HepG2 (cell line): Measurements from ENCODE around the gene CATSPERE. TPM values are rescaled to one million over a fixed set of nuclear protein-coding genes. Genes with fewer than 3 reads are reported as not detected.

Source experiments
- FOXO1 ChIP-seq: sonication (generic); formaldehyde crosslinking; IDR thresholded peaks from 2 replicates; pipeline ENCODE4 v1.4.0; 2020; ENCODE audit warnings: missing genetic modification reagents
- HNRNPK ChIP-seq: fragments of 200-400 bp; formaldehyde crosslinking; IDR thresholded peaks from 2 replicates; pipeline ENCODE4 v1.6.1; 2018; ENCODE audit warnings: low read length, low read depth, moderate library complexity, mild to moderate bottlenecking; ENCODE audit not compliant: poor library complexity, severe bottlenecking
- KAT2B ChIP-seq: fragments of 150-350 bp; IDR thresholded peaks from 2 replicates; pipeline ENCODE4 v1.6.1; 2014; ENCODE audit warnings: low read depth, low read length, borderline replicate concordance
- KDM4B ChIP-seq: sonication (generic); formaldehyde crosslinking; IDR thresholded peaks from 2 replicates; pipeline ENCODE4 v1.4.0; 2020; ENCODE audit warnings: missing genetic modification reagents
- KMT2A ChIP-seq: sonication (generic); formaldehyde crosslinking; IDR thresholded peaks from 2 replicates; pipeline ENCODE4 v1.4.0; 2020; ENCODE audit warnings: missing genetic modification reagents
- RBM22 ChIP-seq: fragments of 200-400 bp; formaldehyde crosslinking; optimal IDR thresholded peaks from 2 replicates; pipeline ENCODE3; 2017; ENCODE audit warnings: mild to moderate bottlenecking, low read length, moderate library complexity
- SIN3B ChIP-seq: fragments of 150-350 bp; IDR thresholded peaks from 2 replicates; pipeline ENCODE4 v1.6.1; 2014; ENCODE audit warnings: low read length
- YEATS2 ChIP-seq: sonication (generic); formaldehyde crosslinking; IDR thresholded peaks from 2 replicates; pipeline ENCODE4 v1.4.0; 2020; ENCODE audit warnings: missing genetic modification reagents, borderline replicate concordance
- ZBTB7B ChIP-seq: sonication (generic); formaldehyde crosslinking; IDR thresholded peaks from 2 replicates; pipeline ENCODE4 v1.4.0; 2020; ENCODE audit warnings: missing genetic modification reagents
- ZNF329 ChIP-seq: sonication (generic); formaldehyde crosslinking; IDR thresholded peaks from 2 replicates; pipeline ENCODE4 v1.9.0; 2021; ENCODE audit warnings: low read depth, mild to moderate bottlenecking, missing genetic modification reagents
- ZNF572 ChIP-seq: sonication (generic); formaldehyde crosslinking; IDR thresholded peaks from 2 replicates; pipeline ENCODE4 v1.5.1; 2020; ENCODE audit warnings: mild to moderate bottlenecking, missing genetic modification reagents
- ZNF7 ChIP-seq: IDR thresholded peaks from 2 replicates; pipeline ENCODE4 v1.6.1; 2016; ENCODE audit warnings: missing biosample characterization, missing genetic modification reagents
- ZNF761 ChIP-seq: sonication (generic); formaldehyde crosslinking; conservative IDR thresholded peaks from 2 replicates; pipeline ENCODE4 v1.4.0; 2020; ENCODE audit warnings: mild to moderate bottlenecking, missing genetic modification reagents
- ZNF788 ChIP-seq: sonication (generic); formaldehyde crosslinking; IDR thresholded peaks from 2 replicates; pipeline ENCODE4 v1.5.0; 2020; ENCODE audit warnings: mild to moderate bottlenecking, missing genetic modification reagents, borderline replicate concordance
- ZSCAN31 ChIP-seq: sonication (generic); formaldehyde crosslinking; IDR thresholded peaks from 2 replicates; pipeline ENCODE4 v1.5.0; 2020; ENCODE audit warnings: low read depth, mild to moderate bottlenecking, missing genetic modification reagents
- polyA plus RNA-seq, 8 experiments: library from polyadenylated mRNA; depleted of rRNA in 3 of 8; stranded (reverse) in 7 of 8; unstranded in 1 of 8; fragments of >200 nt; fragmentation: Illumina TruSeq in 4 of 8; extraction: Trizol in 4 of 8; gene quantifications; 2 replicates each; pipeline versions ENCODE4 v1.2.1 to v1.2.3, GENCODE V29; 2011 to 2016; ENCODE audit warnings: low read depth in 4 of 8, missing spikeins in 1 of 8, mixed read lengths in 1 of 8; ENCODE audit not compliant: insufficient read depth in 1 of 8
- total RNA-seq, 5 experiments: library from RNA; depleted of rRNA; stranded (reverse); fragments of >200 nt; fragmentation: Illumina TruSeq; extraction: Trizol; gene quantifications; 2 replicates each; pipeline ENCODE4 v1.2.3, GENCODE V29; 2016; ENCODE audit warnings: low read depth in 1 of 5
- TF ChIP-seq, protein P1 (sequence below): IDR thresholded peaks from 2 replicates; pipeline ENCODE4 v1.6.1; 2016; ENCODE audit warnings: missing biosample characterization, missing genetic modification reagents, low read depth
- TF ChIP-seq, protein P2 (sequence below): sonication (generic); formaldehyde crosslinking; IDR thresholded peaks from 2 replicates; pipeline ENCODE4 v1.4.0; 2020; ENCODE audit warnings: missing genetic modification reagents, mild to moderate bottlenecking, borderline replicate concordance
- TF ChIP-seq, protein P3 (sequence below): sonication (generic); formaldehyde crosslinking; IDR thresholded peaks from 2 replicates; pipeline ENCODE4 v1.4.0; 2020; ENCODE audit warnings: missing genetic modification reagents, mild to moderate bottlenecking, borderline replicate concordance
- TF ChIP-seq, protein P4 (sequence below): sonication (generic); formaldehyde crosslinking; IDR thresholded peaks from 2 replicates; pipeline ENCODE4 v1.5.1; 2020; ENCODE audit warnings: mild to moderate bottlenecking, missing genetic modification reagents, moderate library complexity
- TF ChIP-seq, protein P5 (sequence below): sonication (generic); formaldehyde crosslinking; IDR thresholded peaks from 2 replicates; pipeline ENCODE4 v1.5.0; 2020; ENCODE audit warnings: mild to moderate bottlenecking, low read depth, missing genetic modification reagents, borderline replicate concordance

Gene CATSPERE
- total and polyA plus RNA-seq, 2 of the 13 experiments (the other 11 are each of a cell fraction or from before 2014, with no cell fraction given): 0.34 to 0.51 TPM

DNA sequence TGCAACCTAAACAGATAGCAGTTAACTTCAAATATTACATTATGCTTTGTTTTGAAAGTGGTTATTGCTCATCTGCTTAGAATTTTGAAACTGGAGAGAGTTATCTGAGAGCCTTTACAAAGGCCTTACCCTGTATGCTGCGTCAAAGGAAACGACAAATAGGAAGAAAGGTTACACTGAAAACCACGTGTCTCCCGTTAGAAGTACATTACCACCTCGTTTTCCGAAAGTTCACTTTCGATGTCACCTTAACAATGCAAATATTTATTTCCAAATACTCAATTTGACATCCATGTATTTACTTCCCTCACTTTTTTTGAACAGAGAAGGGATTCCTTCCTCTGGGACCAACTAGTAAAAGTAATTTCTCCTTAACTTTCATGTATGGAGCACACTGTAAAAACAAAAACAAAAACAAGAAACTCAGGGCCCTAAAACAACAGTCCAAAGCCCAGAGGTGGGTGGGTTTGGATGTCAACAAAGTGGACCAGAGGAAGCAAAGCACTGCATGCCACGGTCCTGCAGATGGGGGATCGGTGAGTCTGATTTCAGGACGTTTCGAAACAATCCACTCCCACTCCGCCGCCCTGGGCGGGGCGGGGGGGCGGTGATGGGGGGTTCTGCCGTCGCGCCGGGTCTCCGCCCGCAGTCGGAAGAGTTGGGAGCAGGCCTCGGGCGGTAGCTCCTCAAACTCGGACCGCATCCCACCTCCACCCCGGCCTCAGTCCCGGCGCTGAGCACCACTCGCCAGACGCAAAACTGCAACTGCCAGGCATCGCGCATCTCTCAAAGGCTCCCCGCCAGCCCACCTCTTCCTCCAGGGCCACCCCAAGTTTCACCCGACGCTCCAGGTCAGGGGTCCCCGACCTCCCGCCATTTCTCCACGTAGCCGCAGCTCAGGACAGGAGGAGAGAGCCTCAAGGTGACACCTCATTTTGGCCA is 10.2 kb upstream of the CATSPERE start (continued):
- TF ChIP-seq, protein P1, sequence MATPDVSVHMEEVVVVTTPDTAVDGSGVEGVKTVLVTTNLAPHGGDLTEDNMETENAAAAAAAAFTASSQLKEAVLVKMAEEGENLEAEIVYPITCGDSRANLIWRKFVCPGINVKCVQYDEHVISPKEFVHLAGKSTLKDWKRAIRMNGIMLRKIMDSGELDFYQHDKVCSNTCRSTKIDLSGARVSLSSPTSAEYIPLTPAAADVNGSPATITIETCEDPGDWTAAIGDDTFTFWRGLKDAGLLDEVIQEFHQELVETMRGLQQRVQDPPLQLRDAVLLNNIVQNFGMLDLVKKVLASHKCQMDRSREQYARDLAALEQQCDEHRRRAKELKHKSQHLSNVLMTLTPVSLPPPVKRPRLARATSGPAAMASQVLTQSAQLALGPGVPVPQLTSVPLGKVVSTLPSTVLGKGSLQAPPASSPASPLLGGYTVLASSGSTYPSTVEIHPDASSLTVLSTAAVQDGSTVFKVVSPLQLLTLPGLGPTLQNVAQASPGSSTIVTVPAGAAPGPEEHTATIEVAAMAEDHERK (CRISPR knock-in tag): no peak
- no peak for TF ChIP-seq RBM22
- TF ChIP-seq, protein P2, sequence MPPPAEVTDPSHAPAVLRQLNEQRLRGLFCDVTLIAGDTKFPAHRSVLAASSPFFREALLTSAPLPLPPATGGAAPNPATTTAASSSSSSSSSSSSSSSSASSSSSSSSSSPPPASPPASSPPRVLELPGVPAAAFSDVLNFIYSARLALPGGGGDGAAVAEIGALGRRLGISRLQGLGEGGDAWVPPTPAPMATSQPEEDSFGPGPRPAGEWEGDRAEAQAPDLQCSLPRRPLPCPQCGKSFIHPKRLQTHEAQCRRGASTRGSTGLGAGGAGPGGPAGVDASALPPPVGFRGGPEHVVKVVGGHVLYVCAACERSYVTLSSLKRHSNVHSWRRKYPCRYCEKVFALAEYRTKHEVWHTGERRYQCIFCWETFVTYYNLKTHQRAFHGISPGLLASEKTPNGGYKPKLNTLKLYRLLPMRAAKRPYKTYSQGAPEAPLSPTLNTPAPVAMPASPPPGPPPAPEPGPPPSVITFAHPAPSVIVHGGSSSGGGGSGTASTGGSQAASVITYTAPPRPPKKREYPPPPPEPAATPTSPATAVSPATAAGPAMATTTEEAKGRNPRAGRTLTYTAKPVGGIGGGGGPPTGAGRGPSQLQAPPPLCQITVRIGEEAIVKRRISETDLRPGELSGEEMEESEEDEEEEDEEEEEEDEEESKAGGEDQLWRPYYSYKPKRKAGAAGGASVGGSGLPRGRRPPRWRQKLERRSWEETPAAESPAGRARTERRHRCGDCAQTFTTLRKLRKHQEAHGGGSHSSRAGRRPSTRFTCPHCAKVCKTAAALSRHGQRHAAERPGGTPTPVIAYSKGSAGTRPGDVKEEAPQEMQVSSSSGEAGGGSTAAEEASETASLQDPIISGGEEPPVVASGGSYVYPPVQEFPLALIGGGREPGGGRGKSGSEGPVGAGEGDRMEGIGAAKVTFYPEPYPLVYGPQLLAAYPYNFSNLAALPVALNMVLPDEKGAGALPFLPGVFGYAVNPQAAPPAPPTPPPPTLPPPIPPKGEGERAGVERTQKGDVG (CRISPR knock-in tag): peak; percentile 65; the same call in 1 of the 2 replicates
- TF ChIP-seq YEATS2 (CRISPR knock-in tag): no peak
- no peak for TF ChIP-seq ZNF761 (CRISPR knock-in tag)
- TF ChIP-seq ZSCAN31 (CRISPR knock-in tag): no peak
- TF ChIP-seq HNRNPK: no peak
- TF ChIP-seq KMT2A: 0 out of 2 replicates have a peak, but pooled peaks have one; percentile 1
- TF ChIP-seq KDM4B (CRISPR knock-in tag): no peak
- TF ChIP-seq, protein P3, sequence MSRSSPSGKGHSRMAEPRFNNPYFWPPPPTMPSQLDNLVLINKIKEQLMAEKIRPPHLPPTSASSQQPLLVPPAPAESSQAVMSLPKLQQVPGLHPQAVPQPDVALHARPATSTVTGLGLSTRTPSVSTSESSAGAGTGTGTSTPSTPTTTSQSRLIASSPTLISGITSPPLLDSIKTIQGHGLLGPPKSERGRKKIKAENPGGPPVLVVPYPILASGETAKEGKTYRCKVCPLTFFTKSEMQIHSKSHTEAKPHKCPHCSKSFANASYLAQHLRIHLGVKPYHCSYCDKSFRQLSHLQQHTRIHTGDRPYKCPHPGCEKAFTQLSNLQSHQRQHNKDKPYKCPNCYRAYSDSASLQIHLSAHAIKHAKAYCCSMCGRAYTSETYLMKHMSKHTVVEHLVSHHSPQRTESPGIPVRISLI: no peak
- no peak for TF ChIP-seq FOXO1 (CRISPR knock-in tag)
- TF ChIP-seq ZNF788: 0 out of 2 replicates have a peak, but pooled peaks have one; percentile 11
- TF ChIP-seq, protein P4, sequence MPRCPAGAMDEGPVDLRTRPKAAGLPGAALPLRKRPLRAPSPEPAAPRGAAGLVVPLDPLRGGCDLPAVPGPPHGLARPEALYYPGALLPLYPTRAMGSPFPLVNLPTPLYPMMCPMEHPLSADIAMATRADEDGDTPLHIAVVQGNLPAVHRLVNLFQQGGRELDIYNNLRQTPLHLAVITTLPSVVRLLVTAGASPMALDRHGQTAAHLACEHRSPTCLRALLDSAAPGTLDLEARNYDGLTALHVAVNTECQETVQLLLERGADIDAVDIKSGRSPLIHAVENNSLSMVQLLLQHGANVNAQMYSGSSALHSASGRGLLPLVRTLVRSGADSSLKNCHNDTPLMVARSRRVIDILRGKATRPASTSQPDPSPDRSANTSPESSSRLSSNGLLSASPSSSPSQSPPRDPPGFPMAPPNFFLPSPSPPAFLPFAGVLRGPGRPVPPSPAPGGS (CRISPR knock-in tag): no peak
- no peak for TF ChIP-seq KAT2B
- TF ChIP-seq SIN3B: no peak
- TF ChIP-seq ZNF7 (CRISPR knock-in tag): no peak
- TF ChIP-seq, protein P5, sequence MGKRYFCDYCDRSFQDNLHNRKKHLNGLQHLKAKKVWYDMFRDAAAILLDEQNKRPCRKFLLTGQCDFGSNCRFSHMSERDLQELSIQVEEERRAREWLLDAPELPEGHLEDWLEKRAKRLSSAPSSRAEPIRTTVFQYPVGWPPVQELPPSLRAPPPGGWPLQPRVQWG (CRISPR knock-in tag): no peak
- no peak for TF ChIP-seq ZBTB7B (CRISPR knock-in tag)
- TF ChIP-seq ZNF572 (CRISPR knock-in tag): no peak
- TF ChIP-seq ZNF329: no peak
